ENCODE results near the gene FSHR. TPM values are rescaled to one million over a fixed set of nuclear protein-coding genes. Genes with fewer than 3 reads are reported as not detected.

FSHR gene
- total RNA-seq, 4 donors from 2014 or later: not detected

GRCh38 chr2:48979691-48980090 is 174.6 kb downstream of the FSHR start:
- TF ChIP-seq POLR2AphosphoS5 (IDR thresholded peaks at IDR 0.05) (no peak), POLR2A (IDR thresholded peaks at IDR 0.05) (no peak), EP300 (IDR thresholded peaks at IDR 0.05) (no peak), CTCF (IDR thresholded peaks at IDR 0.05) (no peak)
- Histone ChIP-seq H3K9me3 (no peaks in the 10 kb centered on the region), H3K4me3 (no peak overlapping the region), H3K27ac (no peak overlapping the region), H3K4me1 (no peaks in the 10 kb centered on the region), H3K36me3 (no peaks in the 10 kb centered on the region), H3K27me3 (no peaks in the 10 kb centered on the region)
- WGBS: 90% methylated on average over 3 of the region's 4 CpGs
- DNase-seq (ENCODE audit: low spot score in 2 of 2): no peak

- Histone ChIP-seq H3K4me3 (no peak overlapping the region), H3K27me3 (no peaks in the 10 kb centered on the region), H3K4me1 (no peaks in the 10 kb centered on the region), H3K27ac (no peak overlapping the region), H3K9me3 (no peaks in the 10 kb centered on the region), H3K36me3 (no peaks in the 10 kb centered on the region)
- no peak for TF ChIP-seq CTCF (IDR thresholded peaks at IDR 0.05)
- no peak for TF ChIP-seq POLR2A (IDR thresholded peaks at IDR 0.05)
- no peak for TF ChIP-seq POLR2AphosphoS5 (IDR thresholded peaks at IDR 0.05)
- DNase-seq (ENCODE audit: low spot score in 2 of 2): no peak
Measured at GRCh38 chr2:48978131-48978530, 176.2 kb downstream of the FSHR start.

- Histone ChIP-seq H3K9me3 (no peaks in the 10 kb centered on the region), H3K4me3 (no peak overlapping the region), H3K27me3 (no peaks in the 10 kb centered on the region), H3K4me1 (no peaks in the 10 kb centered on the region), H3K36me3 (no peaks in the 10 kb centered on the region), H3K27ac (no peak overlapping the region)
- TF ChIP-seq EP300 (IDR thresholded peaks at IDR 0.05) (no peak), POLR2AphosphoS5 (IDR thresholded peaks at IDR 0.05) (no peak), CTCF (IDR thresholded peaks at IDR 0.05) (no peak), POLR2A (IDR thresholded peaks at IDR 0.05) (no peak)
- WGBS: 97% methylated on average over 2 of the region's 2 CpGs
- no peak for DNase-seq (ENCODE audit: low spot score in 2 of 2)
Measured at GRCh38 chr2:48971801-48972200, 182.5 kb downstream of the FSHR start.

- H3K27me3 ChIP-seq: no peaks in the 10 kb centered on the region
- no peak for TF ChIP-seq CTCF (IDR thresholded peaks at IDR 0.05)
- TF ChIP-seq EP300 (IDR thresholded peaks at IDR 0.05): no peak
- TF ChIP-seq POLR2AphosphoS5 (IDR thresholded peaks at IDR 0.05): no peak
- no peak for TF ChIP-seq POLR2A (IDR thresholded peaks at IDR 0.05)
- no peaks in the 10 kb centered on the region for H3K36me3 ChIP-seq
- no peaks in the 10 kb centered on the region for H3K4me1 ChIP-seq
- H3K27ac ChIP-seq: no peak overlapping the region
- no peak for DNase-seq (ENCODE audit: low spot score in 2 of 2)
- WGBS: 79% methylated on average over 4 of the region's 4 CpGs
- no peaks in the 10 kb centered on the region for H3K9me3 ChIP-seq
- no peak overlapping the region for H3K4me3 ChIP-seq
Measured at GRCh38 chr2:48968011-48968410, 186.3 kb downstream of the FSHR start.

- Histone ChIP-seq H3K27me3 (no peaks in the 10 kb centered on the region), H3K4me1 (no peaks in the 10 kb centered on the region), H3K4me3 (no peak overlapping the region), H3K9me3 (no peaks in the 10 kb centered on the region), H3K27ac (no peak overlapping the region), H3K36me3 (no peaks in the 10 kb centered on the region)
- no peak for DNase-seq (ENCODE audit: low spot score in 2 of 2)
- 54% methylated on average over 1 of the region's 1 CpG for WGBS
- TF ChIP-seq EP300 (IDR thresholded peaks at IDR 0.05) (no peak), POLR2AphosphoS5 (IDR thresholded peaks at IDR 0.05) (no peak), POLR2A (IDR thresholded peaks at IDR 0.05) (no peak), CTCF (IDR thresholded peaks at IDR 0.05) (no peak)
Measured at GRCh38 chr2:48965204-48965603, 189.1 kb downstream of the FSHR start.
